H9 (cell line): ENCODE measurements around the gene FXYD4. TPM values are rescaled to one million over a fixed set of nuclear protein-coding genes. Genes with fewer than 3 reads are reported as not detected.
"Not testable (repeated sequence)": the region's sequence is repeated elsewhere in the genome, so short reads cannot be mapped to it uniquely, and the experiment has no call there.

Experiments
- DNase-seq: peaks from one replicate; pipeline ENCODE4 v3.0.0-alpha.2; 2017
- H2AFZ ChIP-seq: one replicate; pipeline ENCODE4 v1.6.1; 2013; ENCODE audit warnings: mild to moderate bottlenecking, low read length, control low read depth, moderate library complexity
- H2AK5ac ChIP-seq: 2 replicates; pipeline ENCODE4 v1.6.1; 2013; ENCODE audit warnings: low read length, control low read depth, mixed read lengths; ENCODE audit not compliant: insufficient read length
- H2BK120ac ChIP-seq: one replicate; pipeline ENCODE4 v1.6.1; 2013; ENCODE audit warnings: low read depth, mild to moderate bottlenecking, low read length, control low read depth, inconsistent platforms; ENCODE audit not compliant: poor library complexity, severe bottlenecking
- H2BK12ac ChIP-seq: 2 replicates; pipeline ENCODE4 v1.6.1; 2013; ENCODE audit warnings: low read length, control low read depth, mixed read lengths, low read depth; ENCODE audit not compliant: insufficient read length
- H2BK15ac ChIP-seq: 2 replicates; pipeline ENCODE4 v1.6.1; 2013; ENCODE audit warnings: low read depth, low read length, control low read depth
- H2BK20ac ChIP-seq: one replicate; pipeline ENCODE4 v1.6.1; 2013; ENCODE audit warnings: low read depth, mild to moderate bottlenecking, low read length, control low read depth, inconsistent platforms; ENCODE audit not compliant: poor library complexity, severe bottlenecking
- H2BK5ac ChIP-seq: 2 replicates; pipeline ENCODE4 v1.6.1; 2013; ENCODE audit warnings: low read length, control low read depth, mixed read lengths; ENCODE audit not compliant: insufficient read length
- H3K14ac ChIP-seq: 2 replicates; pipeline ENCODE4 v1.6.1; 2013; ENCODE audit warnings: low read length, control low read depth; ENCODE audit not compliant: insufficient read depth
- H3K18ac ChIP-seq: 2 replicates; pipeline ENCODE4 v1.6.1; 2013; ENCODE audit warnings: low read depth, mild to moderate bottlenecking, mixed read lengths, low read length, control low read depth; ENCODE audit not compliant: insufficient read length
- H3K23ac ChIP-seq: 2 replicates; pipeline ENCODE4 v1.6.1; 2013; ENCODE audit warnings: low read length, control low read depth, mixed read lengths, low read depth; ENCODE audit not compliant: insufficient read length
- H3K23me2 ChIP-seq: 2 replicates; pipeline ENCODE4 v1.6.1; 2013; ENCODE audit warnings: low read depth, mild to moderate bottlenecking, mixed read lengths, low read length, control low read depth; ENCODE audit not compliant: insufficient read length, poor library complexity, severe bottlenecking
- H3K27ac ChIP-seq: 2 replicates; pipeline ENCODE4 v1.5.1; 2013; ENCODE audit warnings: low read length, control low read depth, mixed read lengths, low read depth; ENCODE audit not compliant: insufficient read length
- H3K27me3 ChIP-seq: 2 replicates; pipeline ENCODE4 v1.6.1; 2013; ENCODE audit warnings: low read length, control low read depth, inconsistent platforms; ENCODE audit not compliant: insufficient read depth
- H3K4ac ChIP-seq: 2 replicates; pipeline ENCODE4 v1.6.1; 2013; ENCODE audit warnings: low read depth, mild to moderate bottlenecking, control low read depth, inconsistent platforms, low read length, moderate library complexity
- H3K4me1 ChIP-seq: 2 replicates; pipeline ENCODE4 v1.6.1; 2013; ENCODE audit warnings: low read length, control low read depth, inconsistent platforms; ENCODE audit not compliant: insufficient read depth
- H3K4me2 ChIP-seq: 2 replicates; pipeline ENCODE4 v1.6.1; 2013; ENCODE audit warnings: low read length, control low read depth, mixed read lengths; ENCODE audit not compliant: insufficient read length, insufficient read depth
- H3K56ac ChIP-seq: 2 replicates; pipeline ENCODE4 v1.6.1; 2013; ENCODE audit warnings: low read depth, mild to moderate bottlenecking, mixed read lengths, low read length, control low read depth; ENCODE audit not compliant: insufficient read length
- H3K79me1 ChIP-seq: 2 replicates; pipeline ENCODE4 v1.6.1; 2013; ENCODE audit warnings: low read depth, mild to moderate bottlenecking, moderate library complexity, low read length, control low read depth, inconsistent platforms; ENCODE audit not compliant: insufficient read depth, poor library complexity, severe bottlenecking
- H3K79me2 ChIP-seq: 2 replicates; pipeline ENCODE4 v1.6.1; 2013; ENCODE audit warnings: low read length, control low read depth, inconsistent platforms; ENCODE audit not compliant: insufficient read depth
- H3K9ac ChIP-seq: 2 replicates; pipeline ENCODE4 v1.6.1; 2013; ENCODE audit warnings: low read length, control low read depth, mixed read lengths; ENCODE audit not compliant: insufficient read length; ENCODE audit errors: extremely low read depth
- H3K9me3 ChIP-seq: one replicate; pipeline ENCODE4 v1.6.1; 2013; ENCODE audit warnings: low read depth, low read length, inconsistent platforms; ENCODE audit not compliant: control insufficient read depth
- H3T11ph ChIP-seq: one replicate; pipeline ENCODE4 v1.6.1; 2013; ENCODE audit warnings: mild to moderate bottlenecking, low read length, control low read depth, inconsistent platforms
- H4K20me1 ChIP-seq: one replicate; pipeline ENCODE4 v1.6.1; 2013; ENCODE audit not compliant: control insufficient read depth, insufficient read length, insufficient read depth
- H4K5ac ChIP-seq: 2 replicates; pipeline ENCODE4 v1.6.1; 2013; ENCODE audit warnings: low read depth, mild to moderate bottlenecking, mixed read lengths, low read length, control low read depth; ENCODE audit not compliant: insufficient read length
- H4K8ac ChIP-seq: replicated peaks from 2 replicates; pipeline ENCODE4 v1.6.1; 2013; ENCODE audit warnings: low read length, control low read depth, mixed read lengths, low read depth; ENCODE audit not compliant: insufficient read length
- H4K91ac ChIP-seq: 2 replicates; pipeline ENCODE4 v1.6.1; 2013; ENCODE audit warnings: low read depth, mild to moderate bottlenecking, moderate library complexity, mixed read lengths, low read length, control low read depth; ENCODE audit not compliant: insufficient read length
- H3K27ac Mint-ChIP-seq, 3 experiments: 2 replicates in 2 of 3; 3 replicates in 1 of 3; pipeline ENCODE4 v1.8.0; 2020 to 2021; ENCODE audit warnings: mixed read lengths in 3 of 3, mild to moderate bottlenecking in 1 of 3, moderate library complexity in 1 of 3
- H3K27me3 Mint-ChIP-seq: 2 replicates; pipeline ENCODE4 v1.8.0; 2021; ENCODE audit warnings: low read depth, mild to moderate bottlenecking, moderate library complexity, mixed read lengths
- H3K36me3 Mint-ChIP-seq, 3 experiments: 2 replicates in 2 of 3; 3 replicates in 1 of 3; pipeline ENCODE4 v1.8.0; 2020 to 2021; ENCODE audit warnings: low read depth in 3 of 3, mixed read lengths in 3 of 3; ENCODE audit not compliant: insufficient read depth in 1 of 3
- H3K4me1 Mint-ChIP-seq, 2 experiments: 2 replicates each; pipeline ENCODE4 v1.8.0; 2020; ENCODE audit warnings: mixed read lengths in 2 of 2
- H3K4me3 Mint-ChIP-seq, 2 experiments: 2 replicates in 1 of 2; 3 replicates in 1 of 2; pipeline ENCODE4 v1.8.0; 2020 to 2021; ENCODE audit warnings: mild to moderate bottlenecking in 2 of 2, mixed read lengths in 2 of 2, moderate library complexity in 1 of 2
- H3K9me3 Mint-ChIP-seq, 2 experiments: 2 replicates in 1 of 2; 3 replicates in 1 of 2; pipeline ENCODE4 v1.8.0; 2020; ENCODE audit warnings: mild to moderate bottlenecking in 2 of 2, mixed read lengths in 2 of 2, moderate library complexity in 1 of 2
- CTCF ChIP-seq: fragments of 200-600 bp; sonication (generic); conservative IDR thresholded peaks from 3 replicates; pipeline ENCODE4 v1.8.0; 2021; ENCODE audit warnings: antibody characterized with exemption, mild to moderate bottlenecking
- WGBS: extraction: QIAGEN DNeasy Blood & Tissue Kit; methylation state at CpG from one replicate; pipeline ENCODE4 v1.1.7; 2013; ENCODE audit warnings: missing lambda C conversion rate, low lambda C conversion rate, mixed read lengths; ENCODE audit not compliant: insufficient read length; ENCODE audit errors: extremely low coverage; 5-methylcytosine and 5-hydroxymethylcytosine counted together
- total RNA-seq: library from RNA; stranded (reverse); gene quantifications from 2 replicates; pipeline ENCODE4 v1.2.1, GENCODE V29; 2021

The FXYD4 gene
- total RNA-seq, 1 experiment from 2014 or later = not detected

GRCh38 chr10:43421519-43421918, 50.1 kb downstream of the FXYD4 start:
- Histone ChIP-seq H3K79me2 (no peaks in the 10 kb centered on the region), H4K5ac (no peak overlapping the region), H2BK5ac (no peak overlapping the region), H3K23me2 (no peaks in the 10 kb centered on the region), H3K4me2 (no peak overlapping the region), H3K9me3 (no peaks in the 10 kb centered on the region), H4K91ac (no peak overlapping the region), H3K56ac (no peak overlapping the region), H3K18ac (no peak overlapping the region), H4K8ac (no peak overlapping the region), H3K14ac (no peak overlapping the region), H3K27ac (no peak overlapping the region), H3K79me1 (no peaks in the 10 kb centered on the region), H2BK12ac (no peak overlapping the region), H3K23ac (no peak overlapping the region), H3T11ph (no peak overlapping the region), H4K20me1 (no peaks in the 10 kb centered on the region), H3K4ac (no peak overlapping the region), H2BK20ac (no peak overlapping the region), H2AFZ (no peak overlapping the region), H3K4me1 (no peaks in the 10 kb centered on the region), H3K9ac (no peak overlapping the region), H2BK120ac (no peak overlapping the region), H2AK5ac (no peak overlapping the region), H2BK15ac (no peak overlapping the region), H3K27me3 (no peaks in the 10 kb centered on the region)
- H3K9me3 Mint-ChIP-seq = peaks cover 3 to 13% of the 10 kb centered on the region in 2 experiments; a peak in 4 of 5 replicates
- TF ChIP-seq CTCF = no peak
- no peak overlapping the region for H3K27ac Mint-ChIP-seq
- no CpG with 5 or more reads among the region's 6 CpGs for WGBS
- no peak overlapping the region for H3K4me3 Mint-ChIP-seq
- peaks cover 0 to 9% (median 3%) of the 10 kb centered on the region in 3 experiments; a peak in 3 of 7 replicates for H3K36me3 Mint-ChIP-seq
- H3K27me3 Mint-ChIP-seq = peaks cover 17% of the 10 kb centered on the region
- H3K4me1 Mint-ChIP-seq = peaks cover 6% of the 10 kb centered on the region in 2 experiments
- no peak for DNase-seq

- not testable (repeated sequence) for H3K79me1 ChIP-seq, H3K36me3 Mint-ChIP-seq, H3K4me1 Mint-ChIP-seq, H4K8ac ChIP-seq, H2BK15ac ChIP-seq, H3K27ac Mint-ChIP-seq, H3K18ac ChIP-seq, H3K9ac ChIP-seq, H3K27me3 ChIP-seq, H3K4ac ChIP-seq, H3K4me2 ChIP-seq, H3K27ac ChIP-seq, H3T11ph ChIP-seq, H2BK120ac ChIP-seq, H3K23ac ChIP-seq, H3K56ac ChIP-seq, H3K4me1 ChIP-seq, H3K79me2 ChIP-seq, H4K20me1 ChIP-seq, H2AFZ ChIP-seq, H2BK12ac ChIP-seq, H2BK20ac ChIP-seq, H4K5ac ChIP-seq, H3K23me2 ChIP-seq, H3K9me3 ChIP-seq, H3K4me3 Mint-ChIP-seq, H3K14ac ChIP-seq, H2BK5ac ChIP-seq, H4K91ac ChIP-seq, DNase-seq, H2AK5ac ChIP-seq
- WGBS = no CpG with 5 or more reads among the region's 4 CpGs
- Mint-ChIP-seq H3K27me3 (peaks cover 17% of the 10 kb centered on the region), H3K9me3 (peaks cover 3 to 13% of the 10 kb centered on the region in 2 experiments; a peak in 4 of 5 replicates)
Measured at GRCh38 chr10:43421944-43422343, 50.5 kb downstream of the FXYD4 start.
